ENCODE measurements around the gene TTC39B.

TTC39B gene

GRCh38 chr9:15137658-15138356 is 169.2 kb downstream of the TTC39B start:
- H3K36me3 ChIP-seq (ENCODE audit: insufficient read depth): no peaks in the 10 kb centered on the region
- no peaks in the 10 kb centered on the region for H4K20me1 ChIP-seq (ENCODE audit: insufficient read depth)
- no peak for TF ChIP-seq CTCF (conservative IDR thresholded peaks at IDR 0.05; ENCODE audit: low read depth, low read length)
- H3K27ac ChIP-seq: no peak overlapping the region
- H3K9ac ChIP-seq: no peak overlapping the region
- no peak overlapping the region for H3K4me2 ChIP-seq
- no peaks in the 10 kb centered on the region for H3K27me3 ChIP-seq (ENCODE audit: insufficient read depth, low read depth)
- peaks cover 2% of the 10 kb centered on the region for H3K4me1 ChIP-seq (ENCODE audit: low read depth, poor library complexity, severe bottlenecking)
- no peak overlapping the region for H2AFZ ChIP-seq (ENCODE audit: low read depth)
- no peaks in the 10 kb centered on the region for H3K79me2 ChIP-seq (ENCODE audit: insufficient read depth, low read depth)
- H3K4me3 ChIP-seq (IDR thresholded peaks at IDR 0.05; ENCODE audit: insufficient read depth, low read depth, low read length): no peak overlapping the region

- Histone ChIP-seq H4K20me1 (ENCODE audit: insufficient read depth) (no peaks in the 10 kb centered on the region), H3K79me2 (ENCODE audit: insufficient read depth, low read depth) (no peaks in the 10 kb centered on the region), H3K27ac (no peak overlapping the region), H3K4me2 (no peak overlapping the region), H2AFZ (ENCODE audit: low read depth) (no peak overlapping the region), H3K4me3 (IDR thresholded peaks at IDR 0.05; ENCODE audit: insufficient read depth, low read depth, low read length) (no peak overlapping the region), H3K9ac (no peak overlapping the region), H3K36me3 (ENCODE audit: insufficient read depth) (no peaks in the 10 kb centered on the region), H3K4me1 (ENCODE audit: low read depth, poor library complexity, severe bottlenecking) (peaks cover 2% of the 10 kb centered on the region), H3K27me3 (ENCODE audit: insufficient read depth, low read depth) (no peaks in the 10 kb centered on the region)
- TF ChIP-seq CTCF (conservative IDR thresholded peaks at IDR 0.05; ENCODE audit: low read depth, low read length): no peak
Observed at GRCh38 chr9:15137089-15137488, 169.9 kb downstream of the TTC39B start.

- Histone ChIP-seq H3K4me1 (ENCODE audit: low read depth, poor library complexity, severe bottlenecking) (peaks cover 2% of the 10 kb centered on the region), H3K36me3 (ENCODE audit: insufficient read depth) (no peaks in the 10 kb centered on the region), H3K27ac (no peak overlapping the region), H2AFZ (ENCODE audit: low read depth) (no peak overlapping the region), H3K79me2 (ENCODE audit: insufficient read depth, low read depth) (no peaks in the 10 kb centered on the region), H3K4me3 (IDR thresholded peaks at IDR 0.05; ENCODE audit: insufficient read depth, low read depth, low read length) (no peak overlapping the region), H3K4me2 (no peak overlapping the region), H3K27me3 (ENCODE audit: insufficient read depth, low read depth) (no peaks in the 10 kb centered on the region), H4K20me1 (ENCODE audit: insufficient read depth) (no peaks in the 10 kb centered on the region), H3K9ac (no peak overlapping the region)
- TF ChIP-seq CTCF (conservative IDR thresholded peaks at IDR 0.05; ENCODE audit: low read depth, low read length): no peak
Observed at GRCh38 chr9:15136646-15137045, 170.4 kb downstream of the TTC39B start.

GRCh38 chr9:15135164-15135792 is 171.7 kb downstream of the TTC39B start:
- no peak overlapping the region for H3K9ac ChIP-seq
- H3K79me2 ChIP-seq (ENCODE audit: insufficient read depth, low read depth): no peaks in the 10 kb centered on the region
- no peak overlapping the region for H3K27ac ChIP-seq
- 0 out of 2 replicates have a peak overlapping the region, but pooled peaks have one; percentile 30 for H3K4me2 ChIP-seq
- H3K27me3 ChIP-seq (ENCODE audit: insufficient read depth, low read depth): no peaks in the 10 kb centered on the region
- TF ChIP-seq CTCF (conservative IDR thresholded peaks at IDR 0.05; ENCODE audit: low read depth, low read length): peak; percentile 91
- H3K4me1 ChIP-seq (ENCODE audit: low read depth, poor library complexity, severe bottlenecking): peaks cover 2% of the 10 kb centered on the region
- peak overlapping the region; percentile 53 for H2AFZ ChIP-seq (ENCODE audit: low read depth)
- no peaks in the 10 kb centered on the region for H4K20me1 ChIP-seq (ENCODE audit: insufficient read depth)
- no peaks in the 10 kb centered on the region for H3K36me3 ChIP-seq (ENCODE audit: insufficient read depth)
- H3K4me3 ChIP-seq (IDR thresholded peaks at IDR 0.05; ENCODE audit: insufficient read depth, low read depth, low read length): no peak overlapping the region
